Stimulated activated CD4-positive, alpha-beta T cell treated with anti-CD3 and anti-CD28 coated beads, Interleukin-2, amount 100 ng/mL, for 4 hours (primary cell): Measurements from ENCODE around the gene SETSIP.
A peak's percentile ranks its signal among the peaks of the same experiment; 100 is the strongest.
"Not testable (repeated sequence)": the region's sequence is repeated elsewhere in the genome, so short reads cannot be mapped to it uniquely, and the experiment has no call there.

Source experiments
- DNase-seq: peaks from one replicate; pipeline ENCODE4 v3.0.0-alpha.2; 2020; ENCODE audit warnings: low read depth

Gene SETSIP, protein sequence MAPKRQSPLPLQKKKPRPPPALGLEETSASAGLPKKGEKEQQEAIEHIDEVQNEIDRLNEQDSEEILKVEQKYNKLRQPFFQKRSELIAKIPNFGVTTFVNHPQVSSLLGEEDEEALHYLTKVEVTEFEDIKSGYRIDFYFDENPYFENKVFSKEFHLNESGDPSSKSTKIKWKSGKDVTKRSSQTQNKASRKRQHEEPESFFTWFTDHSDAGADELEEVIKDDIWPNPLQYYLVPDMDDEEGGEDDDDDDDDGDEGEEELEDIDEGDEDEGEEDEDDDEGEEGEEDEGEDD

DNA sequence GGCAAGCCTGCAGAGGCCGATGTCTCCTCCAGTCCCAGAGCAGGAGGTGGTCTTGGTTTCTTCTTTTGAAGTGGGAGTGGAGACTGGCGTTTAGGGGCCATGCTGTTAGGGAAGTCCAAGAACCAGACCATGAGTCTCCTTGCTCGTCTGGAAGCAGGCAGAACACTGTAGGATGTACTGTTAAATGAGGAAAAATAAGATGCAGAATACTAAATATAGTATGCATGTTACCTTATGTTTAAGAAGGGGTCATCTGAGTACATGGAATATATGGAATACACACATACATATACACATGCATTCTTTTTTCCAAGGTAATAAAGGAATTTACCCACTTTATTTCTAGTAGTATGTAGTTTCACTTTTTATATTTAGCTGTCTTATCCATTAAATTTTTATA lies at the start of gene SETSIP:
SETSIP (minus strand) TSS at position 101 of the 400 bp plus-strand sequence; CDS start at position 101, 0 bp downstream.
- DNase-seq, result no peak

DNA sequence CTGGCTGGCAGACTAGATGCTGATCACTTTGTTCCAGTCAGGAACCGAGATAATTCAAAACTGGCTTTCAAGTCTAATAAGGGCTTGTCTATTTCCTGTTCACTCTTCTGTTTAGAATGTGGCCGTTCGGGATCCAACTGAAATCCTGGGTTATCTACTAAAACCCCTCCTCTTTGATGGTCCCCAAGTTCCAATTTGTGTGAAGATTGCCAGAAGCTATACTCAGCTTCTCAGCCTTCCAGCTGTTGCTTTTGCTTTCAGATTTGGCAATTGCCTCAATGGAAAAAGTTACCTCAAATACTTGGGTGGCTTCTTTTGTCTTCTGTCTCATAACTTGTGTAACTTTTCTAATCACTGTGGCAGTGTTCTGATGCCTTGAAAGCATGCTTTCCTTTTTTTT lies 48.7 kb upstream of the SETSIP start:
- no peak for DNase-seq

DNA sequence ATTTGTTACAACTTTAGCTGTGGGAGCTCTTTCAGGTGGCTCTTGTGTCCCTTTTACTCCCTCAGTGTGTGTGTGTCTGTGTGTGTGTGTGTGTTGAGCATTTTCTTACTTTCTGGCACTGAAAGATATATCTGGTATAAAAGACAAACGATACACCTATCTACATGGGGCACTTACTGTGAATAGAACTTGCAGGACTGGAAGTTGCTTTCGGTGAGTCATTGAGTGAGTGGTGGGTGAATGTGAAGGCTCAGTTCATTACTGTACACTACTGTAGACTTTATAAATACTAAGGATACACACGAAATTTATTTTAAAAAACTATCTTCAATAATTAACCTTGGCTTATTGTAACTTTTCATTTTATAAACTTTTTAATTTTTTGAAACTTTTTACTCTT lies 43.6 kb upstream of the SETSIP start:
- no peak for DNase-seq

DNA sequence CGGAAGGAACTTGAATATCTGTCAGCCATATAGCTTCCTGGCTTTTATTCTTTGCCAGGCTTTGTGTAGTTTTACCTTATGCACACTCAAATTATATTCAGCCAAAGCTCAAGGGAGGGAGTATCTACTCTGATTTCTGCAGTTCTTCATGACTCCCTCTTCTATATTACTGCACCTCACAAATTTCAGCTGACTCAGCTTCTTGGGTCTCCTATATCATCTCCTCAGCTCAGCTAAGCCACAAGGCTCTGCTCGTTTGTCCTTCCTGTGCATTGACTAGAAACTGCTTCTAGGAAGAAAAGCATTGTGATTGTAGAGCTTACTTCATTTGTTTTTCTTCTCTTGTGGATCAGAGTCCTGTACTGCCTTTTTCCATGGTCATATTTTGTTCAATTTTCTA lies 42.3 kb upstream of the SETSIP start:
- no peak for DNase-seq

DNA sequence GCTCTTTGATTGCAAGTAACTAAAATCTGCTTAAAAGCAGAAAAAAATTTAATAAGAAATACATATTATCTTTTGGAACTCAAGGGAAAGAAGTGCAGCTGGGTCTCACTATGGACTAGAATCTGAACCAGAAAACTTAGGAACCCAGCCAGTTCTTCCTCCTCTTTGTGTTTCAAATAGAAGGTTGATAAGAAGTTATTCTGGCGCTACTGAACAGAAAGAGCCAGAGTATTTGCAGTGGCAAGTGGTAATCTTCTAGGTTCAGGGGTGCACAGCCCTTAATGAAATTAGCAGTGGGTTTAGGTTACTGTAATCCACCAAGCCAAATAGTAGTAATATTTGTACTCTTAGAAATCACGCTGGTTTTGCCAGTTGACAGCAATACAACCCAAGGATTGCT lies 33.4 kb upstream of the SETSIP start:
- no peak for DNase-seq

DNA sequence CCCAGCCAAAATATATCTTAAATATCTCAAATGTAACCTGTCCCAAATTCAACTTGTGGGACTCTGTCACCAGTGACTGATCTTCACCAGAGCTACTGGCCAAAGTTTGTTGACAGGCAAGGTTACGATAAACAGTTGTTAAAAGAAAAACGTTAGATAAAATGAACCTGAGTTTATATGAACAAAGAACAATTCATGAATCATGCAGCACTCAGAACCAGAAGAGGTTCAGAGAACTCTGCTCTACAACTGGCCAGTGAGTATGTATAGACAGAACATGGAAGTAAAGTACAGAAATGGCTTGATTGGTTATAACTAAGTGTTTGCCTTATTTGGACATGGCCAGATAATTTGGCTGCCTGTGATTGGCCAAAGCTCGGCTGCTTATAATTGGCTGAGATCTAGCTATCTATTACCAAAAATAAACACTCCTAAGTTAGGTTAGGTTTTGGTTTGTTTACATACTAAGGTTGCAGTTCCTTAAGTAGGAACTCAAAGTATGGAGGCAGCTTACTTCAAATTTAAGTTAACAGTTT lies 30.4 kb upstream of the SETSIP start:
- DNase-seq, result no peak

DNA sequence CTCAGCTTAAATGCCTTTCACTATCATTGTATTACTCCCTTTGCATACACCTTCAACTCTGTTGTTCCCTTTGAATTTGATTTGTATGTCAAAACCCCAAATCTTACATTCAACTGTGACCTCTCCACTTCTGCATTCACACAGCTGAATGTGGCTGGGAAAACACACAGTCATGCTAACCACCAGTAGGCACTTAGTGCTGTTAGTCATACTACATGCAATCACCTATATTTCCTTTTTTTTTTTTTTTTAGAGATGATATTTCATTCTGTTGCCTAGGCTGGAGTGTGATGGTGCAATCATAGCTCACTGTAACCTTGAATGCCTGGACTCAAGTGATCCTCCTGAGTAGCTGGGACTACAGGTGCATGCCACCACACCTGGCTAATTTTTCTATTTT lies 21.1 kb upstream of the SETSIP start:
- DNase-seq, result no peak

DNA sequence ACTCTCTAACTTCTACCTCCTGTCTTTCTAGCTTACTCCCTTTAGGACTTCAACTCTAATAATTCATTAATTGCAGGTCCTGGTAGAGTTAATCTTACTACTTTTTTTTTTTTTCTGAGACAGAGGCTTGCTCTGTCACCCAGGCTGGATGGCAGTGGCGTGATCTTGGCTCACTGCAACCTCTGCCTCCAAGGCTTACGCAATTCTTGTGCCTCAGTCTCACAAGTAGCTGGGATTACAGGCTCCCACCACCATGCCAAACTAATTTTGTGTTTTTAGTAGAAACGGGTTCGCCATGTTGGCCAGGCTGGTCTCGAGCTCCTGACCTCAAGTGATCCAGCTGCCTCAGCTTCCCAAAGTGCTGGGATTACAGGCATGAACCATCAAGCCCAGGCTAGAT lies 20.7 kb upstream of the SETSIP start:
- no peak for DNase-seq

DNA sequence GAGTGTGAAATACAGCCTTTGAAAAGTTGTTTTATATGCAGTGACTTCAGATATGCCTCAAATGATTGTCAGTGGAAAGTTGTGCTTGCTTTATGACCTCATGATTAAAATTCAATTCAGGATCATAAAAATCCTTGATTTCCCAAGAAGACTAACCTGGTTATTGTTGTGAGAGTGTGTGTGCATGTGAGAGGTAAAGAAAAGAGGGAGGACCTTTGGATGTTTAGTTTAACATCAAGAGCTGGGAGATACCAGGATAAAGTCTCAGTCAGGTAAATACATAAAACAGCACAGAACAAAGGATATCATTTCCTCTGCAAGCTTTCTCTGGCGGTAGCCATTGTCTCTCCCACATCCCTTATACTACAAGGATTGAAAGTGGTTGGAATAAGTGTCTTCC lies 19.4 kb upstream of the SETSIP start:
- no peak for DNase-seq

DNA sequence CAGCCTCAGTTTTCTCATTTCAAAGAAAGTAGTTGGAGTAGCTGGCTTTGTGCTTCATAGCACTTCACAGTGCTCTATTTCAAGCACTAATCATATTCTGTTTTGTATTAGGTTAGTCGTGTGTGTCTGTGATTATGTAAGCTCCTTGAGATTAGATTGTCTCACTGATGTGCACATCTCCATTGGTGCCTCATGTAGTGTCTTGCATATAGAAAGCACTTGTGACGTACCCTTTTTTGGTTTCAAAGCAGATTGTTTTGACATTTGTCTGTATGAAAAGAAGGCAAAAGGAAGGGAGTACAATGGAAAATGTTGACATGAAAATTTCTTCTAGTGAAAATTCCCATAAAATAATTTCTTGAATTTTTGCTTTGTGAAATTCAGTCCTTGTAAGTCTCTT lies 18.9 kb upstream of the SETSIP start:
- DNase-seq, result no peak

DNA sequence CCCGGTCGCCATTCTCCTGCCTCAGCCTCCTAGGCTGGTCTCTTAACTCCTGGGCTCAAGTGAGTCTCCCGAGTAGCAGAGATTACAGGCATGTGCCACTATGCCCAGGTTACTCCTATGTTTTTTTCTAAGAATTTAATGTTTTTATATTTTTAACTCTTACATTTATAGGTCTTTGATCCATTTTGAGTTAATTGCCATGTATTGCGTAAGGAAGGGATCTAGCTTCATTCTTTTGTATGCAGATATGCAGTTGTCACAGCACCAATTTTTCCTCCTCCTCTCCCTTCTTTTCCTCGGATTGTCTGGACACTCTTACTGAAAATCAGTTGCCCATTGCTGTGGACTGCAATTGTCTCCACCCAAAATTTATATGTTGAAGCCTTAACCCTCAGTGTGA lies 16.4 kb upstream of the SETSIP start:
- no peak for DNase-seq

DNA sequence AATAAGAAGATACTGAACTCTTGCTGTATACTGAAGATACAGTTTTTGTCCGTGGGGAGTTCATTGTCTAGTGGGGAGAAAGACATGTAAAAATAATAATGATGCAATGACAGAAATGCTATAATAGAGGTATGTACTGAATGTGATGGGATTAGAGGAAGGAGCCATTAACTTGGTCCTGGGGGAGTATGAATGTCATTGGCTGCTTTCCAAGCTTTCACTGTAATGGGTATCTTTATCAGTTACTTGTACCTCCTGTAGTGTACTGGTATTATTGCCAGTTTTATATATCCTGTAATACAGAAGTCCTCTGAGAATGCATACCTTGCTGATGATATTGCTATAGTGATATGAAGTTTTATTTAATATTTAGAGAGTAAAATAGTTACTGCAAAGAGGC lies 12.3 kb upstream of the SETSIP start:
- DNase-seq, result no peak

DNA sequence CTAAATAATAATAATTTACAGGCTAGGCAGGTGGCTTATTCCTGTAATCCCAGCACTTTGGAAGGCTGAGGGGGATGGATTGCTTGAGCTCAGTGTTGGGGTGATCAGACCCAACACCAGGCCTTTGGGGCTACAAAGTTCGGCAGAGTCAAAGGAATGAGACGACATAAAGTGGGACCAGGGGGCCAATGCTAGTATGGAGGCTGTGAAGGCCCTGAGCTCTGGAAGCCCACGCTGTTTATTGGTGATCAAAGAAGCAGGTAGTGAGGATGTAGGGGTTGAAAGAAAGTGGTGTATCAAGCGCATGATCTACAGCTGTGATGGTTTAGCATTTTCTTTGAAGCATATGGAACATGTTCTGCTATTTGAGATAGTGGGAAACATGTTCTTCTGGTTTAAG lies 10.5 kb upstream of the SETSIP start:
- no peak for DNase-seq

DNA sequence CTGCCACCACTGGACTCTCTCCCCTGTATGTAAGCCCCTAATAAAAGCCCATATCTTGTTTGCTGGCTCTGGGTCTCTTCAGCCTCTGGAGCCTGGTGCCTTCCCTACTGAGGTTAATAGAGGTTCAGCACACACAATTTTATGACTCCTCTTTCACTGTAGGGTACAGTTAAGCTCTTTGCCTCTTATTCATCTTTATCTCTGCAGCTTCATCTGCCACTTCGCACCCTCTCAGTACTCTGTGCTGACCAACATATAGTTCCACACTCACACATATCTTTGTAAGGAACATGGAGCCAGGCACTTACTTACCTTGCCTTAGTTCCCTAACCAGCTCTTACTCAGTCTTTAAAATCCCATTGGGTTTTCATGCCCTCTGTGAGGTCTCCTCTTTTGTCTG lies 9.4 kb upstream of the SETSIP start:
- no peak for DNase-seq

DNA sequence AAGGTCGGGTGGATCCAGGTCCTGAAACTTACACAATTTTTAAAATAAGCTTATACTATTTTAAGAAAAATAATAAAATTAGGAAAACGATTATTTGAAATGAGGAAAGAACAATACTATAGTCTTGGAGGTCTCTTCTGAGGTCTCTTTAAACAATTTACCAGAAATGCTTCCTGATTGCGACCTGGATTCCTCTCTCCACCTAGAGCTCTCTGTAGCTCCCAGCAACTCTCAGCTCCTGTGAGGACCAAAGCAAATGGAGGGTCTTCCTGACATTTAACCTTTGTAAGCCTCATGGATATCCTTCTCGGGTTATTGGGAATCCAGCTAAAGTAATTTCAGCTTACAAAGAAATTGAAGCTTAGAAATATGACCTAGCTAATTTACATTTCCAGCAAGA lies 5.8 kb upstream of the SETSIP start:
- DNase-seq, result no peak

DNA sequence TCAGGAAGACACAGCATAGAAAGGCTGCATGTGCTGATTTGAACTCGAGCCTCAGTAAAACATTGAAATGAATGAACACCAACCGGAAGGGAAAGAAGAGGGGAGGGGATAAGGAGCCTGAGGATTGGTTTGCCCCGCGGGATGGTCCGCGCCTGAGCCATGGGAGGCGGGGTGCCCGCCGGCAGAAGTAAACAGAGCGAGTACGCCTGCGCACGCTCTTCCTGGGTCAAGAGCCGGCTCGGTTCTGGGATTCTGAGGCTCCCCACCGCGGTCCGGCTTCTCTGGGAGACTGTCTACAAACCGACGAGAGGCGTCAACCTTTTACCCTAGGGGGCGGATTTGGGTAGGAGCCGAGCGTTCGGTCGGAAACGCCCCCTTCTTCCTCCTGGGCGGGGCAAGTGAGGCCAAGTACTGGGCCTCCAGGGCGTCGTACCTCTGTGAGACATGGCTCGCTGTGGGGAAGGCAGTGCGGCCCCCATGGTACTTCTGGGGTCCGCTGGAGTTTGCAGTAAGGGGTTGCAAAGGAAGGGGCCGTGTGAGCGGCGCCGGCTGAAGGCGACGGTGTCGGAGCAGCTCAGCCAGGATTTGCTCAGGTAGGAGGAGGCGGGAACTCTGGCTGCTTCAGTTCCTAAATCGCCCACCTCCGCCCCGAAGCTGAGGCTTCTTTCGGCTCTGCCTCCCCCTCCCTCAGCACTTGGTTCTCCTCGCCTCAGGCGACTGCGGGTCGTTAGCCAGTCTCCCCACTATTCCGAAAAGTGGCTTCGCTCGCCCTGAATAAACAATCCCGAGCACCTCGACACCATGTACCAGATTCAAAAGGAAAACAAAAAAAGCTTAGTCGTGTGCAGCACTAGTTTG lies 5.1 kb upstream of the SETSIP start, which contains the start of gene BTBD8:
BTBD8 (plus strand) TSS at position 218 of the 858 bp plus-strand sequence; CDS start at position 445, 227 bp downstream.
- peak; percentile 84 for DNase-seq

DNA sequence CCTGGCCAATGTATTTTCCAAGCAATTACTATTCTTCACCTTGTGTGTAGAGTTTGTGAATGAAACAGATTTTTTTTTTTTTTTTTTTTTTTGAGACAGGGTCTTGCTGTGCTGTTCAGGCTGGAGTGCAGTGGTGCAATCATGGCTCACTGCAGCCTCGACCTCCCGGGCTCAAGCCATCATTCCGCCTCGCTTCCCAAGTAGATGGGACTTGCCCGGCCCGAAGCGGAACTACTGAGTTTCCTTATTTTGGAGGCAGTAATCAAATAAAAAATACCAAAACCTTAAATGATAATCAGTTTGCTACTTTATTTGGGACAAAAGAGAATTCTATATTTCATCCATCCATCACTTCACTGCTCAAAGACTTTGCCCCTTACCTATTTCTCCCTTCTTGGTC lies 4.2 kb upstream of the SETSIP start:
- DNase-seq, result no peak

DNA sequence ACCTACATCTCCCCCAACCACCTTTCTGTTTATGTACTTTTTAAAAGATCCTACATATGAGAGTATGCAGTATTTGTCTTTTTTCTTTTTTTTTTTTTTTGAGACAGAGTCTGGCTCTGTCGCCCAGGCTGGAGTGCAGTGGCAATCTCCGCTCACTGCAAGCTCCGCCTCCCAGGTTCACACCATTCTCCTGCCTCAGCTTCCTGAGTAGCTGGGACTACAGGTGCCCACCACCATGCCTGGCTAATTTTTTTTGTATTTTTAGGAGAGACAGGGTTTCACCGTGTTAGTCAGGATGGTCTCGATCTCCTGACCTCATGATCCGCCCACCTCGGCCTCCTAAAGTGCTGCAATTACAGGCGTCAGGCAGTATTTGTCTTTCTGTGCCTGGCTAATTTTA lies 2.9 kb upstream of the SETSIP start:
- DNase-seq, result not testable (repeated sequence)

DNA sequence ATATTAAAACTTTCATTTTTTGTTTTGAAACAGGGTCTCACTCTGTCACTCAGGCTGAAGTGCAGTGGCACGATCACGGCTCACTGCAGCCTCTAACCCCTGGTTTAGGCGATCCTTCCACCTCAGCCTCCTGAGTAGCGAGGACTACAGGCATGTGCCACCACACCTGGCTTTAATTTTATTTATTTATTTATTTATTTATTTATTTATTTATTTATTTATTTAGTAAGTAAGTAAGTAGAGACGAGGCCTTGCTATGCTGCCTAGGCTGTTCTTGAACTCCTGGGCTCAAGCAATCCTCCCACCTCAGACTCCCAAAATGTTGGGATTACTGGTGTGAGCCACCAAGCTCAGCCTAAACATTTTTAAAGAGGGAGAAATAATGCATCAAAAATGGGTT lies 1.2 kb upstream of the SETSIP start:
- no peak for DNase-seq

DNA sequence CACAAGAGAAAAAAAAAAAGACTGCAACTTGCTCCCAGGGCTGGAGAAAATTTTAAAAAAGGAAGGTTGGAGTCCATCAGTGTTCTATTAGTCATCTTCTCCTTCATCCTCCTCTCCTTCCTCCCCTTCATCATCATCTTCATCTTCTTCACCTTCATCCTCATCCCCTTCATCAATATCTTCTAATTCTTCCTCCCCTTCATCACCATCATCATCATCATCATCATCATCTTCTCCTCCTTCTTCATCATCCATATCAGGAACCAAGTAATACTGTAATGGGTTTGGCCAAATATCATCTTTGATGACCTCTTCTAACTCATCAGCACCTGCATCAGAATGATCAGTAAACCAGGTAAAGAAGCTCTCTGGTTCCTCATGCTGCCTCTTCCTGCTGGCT lies 765 bp downstream of the SETSIP start:
- not testable (repeated sequence) for DNase-seq

DNA sequence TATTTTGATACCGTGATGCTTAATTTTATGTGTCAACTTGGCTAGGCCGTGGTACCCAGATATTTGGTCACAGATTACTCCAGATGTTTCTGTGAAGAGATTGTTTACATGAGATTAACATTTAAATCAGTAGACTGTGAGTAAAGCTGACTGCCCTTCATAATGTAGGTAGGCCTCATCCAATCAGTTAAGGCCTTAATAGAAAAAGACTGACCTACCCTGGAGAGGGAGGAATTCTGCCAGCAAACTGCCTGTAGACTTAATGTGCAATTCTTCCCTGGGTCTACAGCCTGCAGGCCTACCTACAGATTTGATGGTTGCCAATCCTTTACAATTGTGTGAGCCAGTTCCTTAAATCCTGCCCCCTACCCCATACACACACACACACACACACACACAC lies 4.3 kb downstream of the SETSIP start:
- DNase-seq, result no peak

DNA sequence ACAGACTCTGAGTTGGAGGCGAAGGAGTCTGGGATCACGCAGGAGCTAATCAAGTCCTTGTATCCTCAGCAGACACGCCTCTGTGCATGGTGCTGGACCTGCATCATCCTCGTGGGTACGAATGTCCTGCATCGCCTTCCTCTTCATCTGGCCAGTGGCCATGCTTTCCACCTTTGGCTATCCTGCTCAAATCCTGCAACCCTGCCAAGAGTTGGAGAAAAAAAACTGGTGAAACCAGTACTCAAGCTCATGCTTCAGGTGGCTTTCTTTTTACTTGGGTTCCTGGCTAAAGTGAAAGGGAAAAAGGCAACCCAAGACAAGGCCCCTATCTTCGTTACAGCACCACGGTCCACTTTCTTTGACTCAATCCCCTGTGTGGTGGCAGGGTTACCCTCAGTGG lies 8.9 kb downstream of the SETSIP start:
- no peak for DNase-seq

DNA sequence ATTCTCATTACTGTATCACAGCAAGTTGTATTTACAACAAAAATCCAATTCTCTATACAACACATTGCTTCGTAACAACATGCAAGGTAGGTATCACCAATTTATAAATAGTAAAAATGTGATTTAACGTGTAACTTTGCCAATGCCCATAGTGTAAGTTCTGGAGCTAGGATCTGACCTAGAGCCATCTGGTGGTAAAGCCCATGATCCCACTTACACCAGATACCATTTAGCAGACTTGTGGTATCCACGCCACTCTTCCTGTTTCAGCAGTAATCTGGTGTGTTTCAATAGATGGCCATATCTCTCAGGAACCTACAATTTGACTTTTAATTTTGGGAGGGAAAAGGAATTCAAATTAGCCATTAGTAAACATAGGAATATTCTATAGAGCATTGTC lies 10.2 kb downstream of the SETSIP start:
- no peak for DNase-seq
